Cerebellar nuclear complex (tissue), 1 donor: Measurements from ENCODE around the gene NBR1.
"Not testable (repeated sequence)": the region's sequence is repeated elsewhere in the genome, so short reads cannot be mapped to it uniquely, and the experiment has no call there.

Experiments used
- DNase-seq, 2 experiments: peaks; one replicate each; lab custom pipeline; 2025; lab: John Stamatoyannopoulos, UW

NBR1 gene

DNA sequence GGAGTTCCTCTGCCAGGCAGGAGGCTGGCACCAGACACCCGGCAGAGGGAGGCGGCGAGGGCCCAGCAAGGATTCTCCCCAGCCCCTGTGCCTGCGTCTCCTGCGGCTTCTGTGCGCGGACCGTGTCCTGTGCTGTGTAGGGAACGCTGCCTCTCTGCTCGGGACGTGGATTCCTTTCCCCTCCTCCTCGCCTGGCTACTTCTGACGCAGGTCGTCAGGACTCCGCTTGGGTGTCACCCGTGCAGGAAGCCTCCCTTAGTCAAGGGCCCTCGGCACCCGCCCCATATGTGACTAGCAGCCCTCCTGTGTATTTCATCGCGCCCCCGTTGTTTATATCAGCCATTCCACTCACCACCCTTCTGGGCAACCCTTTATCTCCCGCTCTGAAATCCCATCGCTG, 75.4 kb downstream of the NBR1 start:
- not testable (repeated sequence) for DNase-seq
